HepG2 (cell line): ENCODE measurements around the gene CALML4. TPM values are rescaled to one million over a fixed set of nuclear protein-coding genes. Genes with fewer than 3 reads are reported as not detected.

ENCODE experiments used
- BORCS8-MEF2B ChIP-seq: sonication (generic); formaldehyde crosslinking; IDR thresholded peaks from 2 replicates; pipeline ENCODE4 v1.8.0; 2022; ENCODE audit warnings: mild to moderate bottlenecking, missing genetic modification reagents
- DBP ChIP-seq: sonication (generic); formaldehyde crosslinking; IDR thresholded peaks from 2 replicates; pipeline ENCODE4 v1.4.0; 2020; ENCODE audit warnings: missing genetic modification reagents; ENCODE audit errors: not compliant biosample characterization
- DNMT3B ChIP-seq: conservative IDR thresholded peaks from 2 replicates; pipeline ENCODE4 v1.6.1; 2016; ENCODE audit warnings: missing biosample characterization, control low read depth
- FOXC1 ChIP-seq: sonication (generic); formaldehyde crosslinking; IDR thresholded peaks from 2 replicates; pipeline ENCODE4 v1.8.0; 2022; ENCODE audit warnings: mild to moderate bottlenecking, missing genetic modification reagents, borderline replicate concordance
- JUN ChIP-seq: sonication (generic); formaldehyde crosslinking; IDR thresholded peaks from 2 replicates; pipeline ENCODE4 v1.4.0; 2020; ENCODE audit warnings: mild to moderate bottlenecking, missing genetic modification reagents
- PHF8 ChIP-seq: sonication (generic); formaldehyde crosslinking; IDR thresholded peaks from 2 replicates; pipeline ENCODE4 v1.5.0; 2020; ENCODE audit warnings: missing genetic modification reagents
- RCOR2 ChIP-seq: IDR thresholded peaks from 2 replicates; pipeline ENCODE4 v1.6.1; 2016; ENCODE audit warnings: missing biosample characterization, missing genetic modification reagents
- TEAD2 ChIP-seq: sonication (generic); formaldehyde crosslinking; IDR thresholded peaks from 2 replicates; pipeline ENCODE4 v1.9.0; 2021; ENCODE audit warnings: missing genetic modification reagents
- TOPORS ChIP-seq: sonication (generic); formaldehyde crosslinking; IDR thresholded peaks from 2 replicates; pipeline ENCODE4 v1.8.0; 2023; ENCODE audit warnings: mild to moderate bottlenecking, missing genetic modification reagents
- ZBTB10 ChIP-seq: sonication (generic); formaldehyde crosslinking; IDR thresholded peaks from 2 replicates; pipeline ENCODE4 v1.4.0; 2020; ENCODE audit warnings: missing genetic modification reagents, borderline replicate concordance
- ZBTB21 ChIP-seq: sonication (generic); formaldehyde crosslinking; IDR thresholded peaks from 2 replicates; pipeline ENCODE4 v1.4.0; 2020; ENCODE audit warnings: missing genetic modification reagents
- ZNF136 ChIP-seq: sonication (generic); formaldehyde crosslinking; IDR thresholded peaks from 2 replicates; pipeline ENCODE4 v1.8.1; 2022; ENCODE audit warnings: low read depth, mild to moderate bottlenecking, moderate library complexity, missing genetic modification reagents
- ZNF224 ChIP-seq: sonication (generic); formaldehyde crosslinking; IDR thresholded peaks from 2 replicates; pipeline ENCODE4 v1.5.0; 2020; ENCODE audit warnings: mild to moderate bottlenecking, missing genetic modification reagents
- ZNF354B ChIP-seq: sonication (generic); formaldehyde crosslinking; IDR thresholded peaks from 2 replicates; pipeline ENCODE4 v1.8.0; 2022; ENCODE audit warnings: mild to moderate bottlenecking, missing genetic modification reagents
- ZNF484 ChIP-seq: sonication (generic); formaldehyde crosslinking; IDR thresholded peaks from 2 replicates; pipeline ENCODE4 v1.5.1; 2020; ENCODE audit warnings: mild to moderate bottlenecking, low read depth, missing genetic modification reagents, borderline replicate concordance
- ZNF580 ChIP-seq: IDR thresholded peaks from 2 replicates; pipeline ENCODE4 v1.6.1; 2016; ENCODE audit warnings: low read depth, borderline replicate concordance
- polyA plus RNA-seq, 8 experiments: library from polyadenylated mRNA; depleted of rRNA in 3 of 8; stranded (reverse) in 7 of 8; unstranded in 1 of 8; fragments of >200 nt; fragmentation: Illumina TruSeq in 4 of 8; extraction: Trizol in 4 of 8; gene quantifications; 2 replicates each; pipeline versions ENCODE4 v1.2.1 to v1.2.3, GENCODE V29; 2011 to 2016; ENCODE audit warnings: low read depth in 4 of 8, missing spikeins in 1 of 8, mixed read lengths in 1 of 8; ENCODE audit not compliant: insufficient read depth in 1 of 8
- total RNA-seq, 5 experiments: library from RNA; depleted of rRNA; stranded (reverse); fragments of >200 nt; fragmentation: Illumina TruSeq; extraction: Trizol; gene quantifications; 2 replicates each; pipeline ENCODE4 v1.2.3, GENCODE V29; 2016; ENCODE audit warnings: low read depth in 1 of 5
- TF ChIP-seq, protein P1 (sequence below): sonication (generic); formaldehyde crosslinking; IDR thresholded peaks from 2 replicates; pipeline ENCODE4 v1.4.0; 2020; ENCODE audit warnings: mild to moderate bottlenecking, missing genetic modification reagents
- TF ChIP-seq, protein P2 (sequence below): sonication (generic); formaldehyde crosslinking; IDR thresholded peaks from 2 replicates; pipeline ENCODE4 v1.4.0; 2020; ENCODE audit warnings: mild to moderate bottlenecking, missing genetic modification reagents
- TF ChIP-seq, protein P3 (sequence below): sonication (generic); formaldehyde crosslinking; IDR thresholded peaks from 2 replicates; pipeline ENCODE4 v1.9.0; 2021; ENCODE audit warnings: missing genetic modification reagents, borderline replicate concordance

Gene CALML4
- total and polyA plus RNA-seq, 2 of the 13 experiments (the other 11 are each of a cell fraction or from before 2014, with no cell fraction given): 3.6 to 8.7 TPM

DNA sequence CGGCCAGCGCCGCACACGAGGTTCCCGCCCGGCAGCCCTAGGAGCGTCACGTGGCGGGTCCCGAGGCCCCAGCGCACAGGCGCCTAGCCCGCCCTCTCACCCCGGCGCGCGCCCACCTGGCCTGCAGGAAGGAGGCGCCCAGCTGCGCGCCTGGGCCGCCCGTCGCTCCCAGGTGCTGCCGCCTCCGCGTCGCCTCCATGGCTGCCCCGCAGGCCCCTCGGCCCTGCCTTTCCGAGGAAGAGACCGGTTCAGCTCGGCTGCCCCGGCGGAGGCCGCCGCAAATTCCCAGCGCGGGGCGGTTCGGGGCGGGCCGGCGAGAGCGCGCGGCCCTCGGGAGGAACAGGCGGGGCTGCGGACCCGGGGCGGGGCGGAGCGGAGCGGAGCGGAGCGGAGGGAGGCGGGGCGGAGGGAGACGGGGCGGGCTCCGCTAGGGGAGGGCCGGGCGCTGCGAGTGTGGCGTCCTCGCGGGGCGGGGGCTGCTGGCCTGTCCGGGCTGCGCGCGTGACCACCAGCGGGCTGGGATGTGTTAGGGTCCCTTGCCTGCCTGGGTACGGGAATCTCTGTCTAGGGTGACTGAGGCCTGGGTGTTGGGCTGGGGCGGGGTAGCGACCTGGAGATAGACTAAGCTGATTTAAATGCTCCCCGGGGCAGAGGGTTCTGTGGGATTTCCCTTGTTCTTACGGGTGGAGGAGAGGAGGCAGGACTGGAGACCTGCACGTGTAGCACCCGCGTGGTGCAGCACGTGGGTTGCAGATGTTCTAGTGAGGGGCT is 24.4 kb upstream of the CALML4 start, which contains the start of gene CLN6 (continued):
- TF ChIP-seq ZBTB10 (CRISPR knock-in tag) (no peak), PHF8 (CRISPR knock-in tag) (peak; percentile 93), JUN (CRISPR knock-in tag) (peak; percentile 62; the same call in 1 of the 2 replicates), FOXC1 (no peak), ZNF136 (CRISPR knock-in tag) (no peak), TOPORS (CRISPR knock-in tag) (no peak; the same call in 1 of the 2 replicates), BORCS8-MEF2B (CRISPR knock-in tag) (peak; percentile 91), ZNF224 (no peak), TEAD2 (CRISPR knock-in tag) (peak; percentile 82; the same call in 1 of the 2 replicates), ZNF354B (no peak), ZNF484 (CRISPR knock-in tag) (no peak; the same call in 1 of the 2 replicates), DNMT3B (CRISPR knock-in tag) (no peak), DBP (CRISPR knock-in tag) (peak; percentile 81), ZBTB21 (CRISPR knock-in tag) (no peak), RCOR2 (CRISPR knock-in tag) (no peak), ZNF580 (CRISPR knock-in tag) (no peak)
- TF ChIP-seq, protein P1, sequence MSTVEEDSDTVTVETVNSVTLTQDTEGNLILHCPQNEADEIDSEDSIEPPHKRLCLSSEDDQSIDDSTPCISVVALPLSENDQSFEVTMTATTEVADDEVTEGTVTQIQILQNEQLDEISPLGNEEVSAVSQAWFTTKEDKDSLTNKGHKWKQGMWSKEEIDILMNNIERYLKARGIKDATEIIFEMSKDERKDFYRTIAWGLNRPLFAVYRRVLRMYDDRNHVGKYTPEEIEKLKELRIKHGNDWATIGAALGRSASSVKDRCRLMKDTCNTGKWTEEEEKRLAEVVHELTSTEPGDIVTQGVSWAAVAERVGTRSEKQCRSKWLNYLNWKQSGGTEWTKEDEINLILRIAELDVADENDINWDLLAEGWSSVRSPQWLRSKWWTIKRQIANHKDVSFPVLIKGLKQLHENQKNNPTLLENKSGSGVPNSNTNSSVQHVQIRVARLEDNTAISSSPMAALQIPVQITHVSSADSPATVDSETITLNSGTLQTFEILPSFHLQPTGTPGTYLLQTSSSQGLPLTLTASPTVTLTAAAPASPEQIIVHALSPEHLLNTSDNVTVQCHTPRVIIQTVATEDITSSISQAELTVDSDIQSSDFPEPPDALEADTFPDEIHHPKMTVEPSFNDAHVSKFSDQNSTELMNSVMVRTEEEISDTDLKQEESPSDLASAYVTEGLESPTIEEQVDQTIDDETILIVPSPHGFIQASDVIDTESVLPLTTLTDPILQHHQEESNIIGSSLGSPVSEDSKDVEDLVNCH (CRISPR knock-in tag): peak; percentile 55; the same call in 1 of the 2 replicates
- TF ChIP-seq, protein P2, sequence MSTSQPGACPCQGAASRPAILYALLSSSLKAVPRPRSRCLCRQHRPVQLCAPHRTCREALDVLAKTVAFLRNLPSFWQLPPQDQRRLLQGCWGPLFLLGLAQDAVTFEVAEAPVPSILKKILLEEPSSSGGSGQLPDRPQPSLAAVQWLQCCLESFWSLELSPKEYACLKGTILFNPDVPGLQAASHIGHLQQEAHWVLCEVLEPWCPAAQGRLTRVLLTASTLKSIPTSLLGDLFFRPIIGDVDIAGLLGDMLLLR (CRISPR knock-in tag): peak; percentile 97
- TF ChIP-seq, protein P3, sequence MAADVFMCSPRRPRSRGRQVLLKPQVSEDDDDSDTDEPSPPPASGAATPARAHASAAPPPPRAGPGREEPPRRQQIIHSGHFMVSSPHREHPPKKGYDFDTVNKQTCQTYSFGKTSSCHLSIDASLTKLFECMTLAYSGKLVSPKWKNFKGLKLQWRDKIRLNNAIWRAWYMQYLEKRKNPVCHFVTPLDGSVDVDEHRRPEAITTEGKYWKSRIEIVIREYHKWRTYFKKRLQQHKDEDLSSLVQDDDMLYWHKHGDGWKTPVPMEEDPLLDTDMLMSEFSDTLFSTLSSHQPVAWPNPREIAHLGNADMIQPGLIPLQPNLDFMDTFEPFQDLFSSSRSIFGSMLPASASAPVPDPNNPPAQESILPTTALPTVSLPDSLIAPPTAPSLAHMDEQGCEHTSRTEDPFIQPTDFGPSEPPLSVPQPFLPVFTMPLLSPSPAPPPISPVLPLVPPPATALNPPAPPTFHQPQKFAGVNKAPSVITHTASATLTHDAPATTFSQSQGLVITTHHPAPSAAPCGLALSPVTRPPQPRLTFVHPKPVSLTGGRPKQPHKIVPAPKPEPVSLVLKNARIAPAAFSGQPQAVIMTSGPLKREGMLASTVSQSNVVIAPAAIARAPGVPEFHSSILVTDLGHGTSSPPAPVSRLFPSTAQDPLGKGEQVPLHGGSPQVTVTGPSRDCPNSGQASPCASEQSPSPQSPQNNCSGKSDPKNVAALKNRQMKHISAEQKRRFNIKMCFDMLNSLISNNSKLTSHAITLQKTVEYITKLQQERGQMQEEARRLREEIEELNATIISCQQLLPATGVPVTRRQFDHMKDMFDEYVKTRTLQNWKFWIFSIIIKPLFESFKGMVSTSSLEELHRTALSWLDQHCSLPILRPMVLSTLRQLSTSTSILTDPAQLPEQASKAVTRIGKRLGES (CRISPR knock-in tag): peak; percentile 91
